Ascending aorta (tissue), 2 donors: Measurements from ENCODE around the gene CAV2. TPM values are rescaled to one million over a fixed set of nuclear protein-coding genes. Genes with fewer than 3 reads are reported as not detected.

Source experiments
- DNase-seq, 2 donors: peaks; one replicate each; pipeline ENCODE4 v3.0.0-alpha.2; 2019; ENCODE audit warnings: low spot score in 2 of 2
- H3K27ac ChIP-seq, 2 donors: fragments of 200-600 bp; sonication (generic); one replicate each; pipeline ENCODE4 v1.5.1; 2016 to 2017; ENCODE audit warnings: mild to moderate bottlenecking in 1 of 2
- H3K27me3 ChIP-seq: fragments of 200-600 bp; sonication (generic); one replicate; pipeline ENCODE4 v1.5.1; 2017
- H3K36me3 ChIP-seq, 2 donors: fragments of 200-600 bp; sonication (generic); one replicate each; pipeline ENCODE4 v1.5.1; 2016
- H3K4me1 ChIP-seq, 2 donors: fragments of 200-600 bp; sonication (generic); one replicate each; pipeline ENCODE4 v1.5.1; 2016 to 2017; ENCODE audit warnings: mild to moderate bottlenecking in 1 of 2
- H3K4me3 ChIP-seq, 2 donors: fragments of 200-600 bp; sonication (generic); one replicate each; pipeline ENCODE4 v1.5.1; 2016 to 2017; ENCODE audit warnings: mild to moderate bottlenecking in 1 of 2
- H3K9me3 ChIP-seq, 2 donors: fragments of 200-600 bp; sonication (generic); one replicate each; pipeline ENCODE4 v1.5.1; 2016
- CTCF ChIP-seq, 3 experiments: fragments of 200-600 bp in 2 of 3; fragments of 450-650 bp in 1 of 3; sonication (generic) in 2 of 3; IDR thresholded peaks; one replicate each; pipeline ENCODE4 v1.5.1; 2016 to 2019; ENCODE audit warnings: antibody characterized with exemption in 3 of 3, mild to moderate bottlenecking in 1 of 3, moderate library complexity in 1 of 3
- intact Hi-C: fragments of 100-400 bp; cut with DNase I; formaldehyde crosslinking; loops from one replicate; pipeline ENCODE4 v1.15.1; 2023
- total RNA-seq: library from RNA; depleted of rRNA; stranded (reverse); fragments of >200 nt; gene quantifications from one replicate; pipeline ENCODE4 v1.1.0, GENCODE V29; 2016

Gene CAV2
- total RNA-seq, 1 donor from 2014 or later: 92.6 TPM

GRCh38 chr7:116554436-116554835, 54.9 kb downstream of the CAV2 start:
- H3K27me3 ChIP-seq: no peaks in the 10 kb centered on the region
- H3K36me3 ChIP-seq: peaks cover 4 to 13% of the 10 kb centered on the region in 2 donors
- intact Hi-C loops: no loop called here
- TF ChIP-seq CTCF (IDR thresholded peaks at IDR 0.05): no peak
- no peak overlapping the region for H3K4me3 ChIP-seq
- no peak for DNase-seq
- H3K27ac ChIP-seq: peak overlapping the region; percentile 80 to 92
- no peaks in the 10 kb centered on the region for H3K9me3 ChIP-seq
- peaks cover 8 to 39% of the 10 kb centered on the region in 2 donors for H3K4me1 ChIP-seq

GRCh38 chr7:116554911-116555310, 55.4 kb downstream of the CAV2 start:
- no peak for DNase-seq
- Histone ChIP-seq H3K36me3 (peaks cover 4 to 13% of the 10 kb centered on the region in 2 donors), H3K27ac (peak overlapping the region; percentile 80 to 92), H3K4me3 (no peak overlapping the region), H3K9me3 (no peaks in the 10 kb centered on the region), H3K27me3 (no peaks in the 10 kb centered on the region), H3K4me1 (peaks cover 11 to 43% of the 10 kb centered on the region in 2 donors)
- TF ChIP-seq CTCF (IDR thresholded peaks at IDR 0.05): no peak
- intact Hi-C loops: no loop called here

GRCh38 chr7:116557066-116557585, 57.6 kb downstream of the CAV2 start:
- H3K4me3 ChIP-seq: no peak overlapping the region
- no peaks in the 10 kb centered on the region for H3K9me3 ChIP-seq
- no peaks in the 10 kb centered on the region for H3K27me3 ChIP-seq
- intact Hi-C loops: no loop called here
- peaks cover 16 to 58% of the 10 kb centered on the region in 2 donors for H3K4me1 ChIP-seq
- peak overlapping the region; percentile 80 to 92 for H3K27ac ChIP-seq
- TF ChIP-seq CTCF (IDR thresholded peaks at IDR 0.05): no peak
- peaks cover 4 to 9% of the 10 kb centered on the region in 2 donors for H3K36me3 ChIP-seq
- peak in 1 of 2 donors; percentile 68 for DNase-seq

- Histone ChIP-seq H3K9me3 (no peaks in the 10 kb centered on the region), H3K27me3 (no peaks in the 10 kb centered on the region), H3K27ac (peak overlapping the region; percentile 80 to 92), H3K36me3 (peaks cover 4 to 9% of the 10 kb centered on the region in 2 donors), H3K4me3 (no peak overlapping the region), H3K4me1 (peaks cover 20 to 59% of the 10 kb centered on the region in 2 donors)
- intact Hi-C loops: loop anchor here (2.0 kb wide), 1 partner anchor 31 kb away; no protein-coding TSS in a partner anchor
- TF ChIP-seq CTCF (IDR thresholded peaks at IDR 0.05): no peak
- no peak for DNase-seq
Observed at GRCh38 chr7:116557901-116558300, 58.4 kb downstream of the CAV2 start.

Other genes starting within 250 kb of the CAV2 start
- 156 TPM for gene CAV1, start 25.3 kb downstream of the CAV2 start, total RNA-seq
- gene MET, start 172.5 kb downstream of the CAV2 start, total RNA-seq: 29.5 TPM